Measurements from ENCODE around the gene CCDC38. TPM values are rescaled to one million over a fixed set of nuclear protein-coding genes. Genes with fewer than 3 reads are reported as not detected.

Gene CCDC38
- polyA plus RNA-seq, 1 experiment, result not detected

- H3K27me3 ChIP-seq (ENCODE audit: control insufficient read depth, insufficient read depth, low read length), result no peaks in the 10 kb centered on the region
- TF ChIP-seq CTCF (IDR thresholded peaks at IDR 0.05; ENCODE audit: insufficient read depth, low read depth, low read length), result no peak
- H3K4me3 ChIP-seq (ENCODE audit: low read depth, low read length), result no peak overlapping the region
- ChIA-PET POLR2A (no interaction called here), CTCF (interaction anchor here (2.1 kb wide), 1 partner anchor 38 kb away, joined by 8 read pairs; no protein-coding TSS in a partner anchor)
- H3K36me3 ChIP-seq (ENCODE audit: control insufficient read depth, insufficient read depth, low read length), result no peaks in the 10 kb centered on the region
- no peak for DNase-seq (ENCODE audit: low read depth)
Measured at GRCh38 chr12:95955549-95956159, 13.2 kb upstream of the CCDC38 start.

- no peak for DNase-seq (ENCODE audit: low read depth)
- Histone ChIP-seq H3K27me3 (ENCODE audit: control insufficient read depth, insufficient read depth, low read length) (no peaks in the 10 kb centered on the region), H3K36me3 (ENCODE audit: control insufficient read depth, insufficient read depth, low read length) (no peaks in the 10 kb centered on the region), H3K4me3 (ENCODE audit: low read depth, low read length) (no peak overlapping the region)
- CTCF ChIA-PET, result interaction anchor here (1.6 kb wide), 1 partner anchor 9 kb away, joined by 7 read pairs; no protein-coding TSS in a partner anchor
- TF ChIP-seq CTCF (IDR thresholded peaks at IDR 0.05; ENCODE audit: insufficient read depth, low read depth, low read length), result no peak
- POLR2A ChIA-PET, result no interaction called here
Measured at GRCh38 chr12:95953000-95953399, 10.6 kb upstream of the CCDC38 start.

GRCh38 chr12:95951515-95951914 lies 9.1 kb upstream of the CCDC38 start:
- POLR2A ChIA-PET, result no interaction called here

GRCh38 chr12:95949477-95950206 lies 7.2 kb upstream of the CCDC38 start:
- POLR2A ChIA-PET, result no interaction called here
- CTCF ChIA-PET, result no interaction called here
- Histone ChIP-seq H3K4me3 (ENCODE audit: low read depth, low read length) (no peak overlapping the region), H3K36me3 (ENCODE audit: control insufficient read depth, insufficient read depth, low read length) (no peaks in the 10 kb centered on the region), H3K27me3 (ENCODE audit: control insufficient read depth, insufficient read depth, low read length) (no peaks in the 10 kb centered on the region)
- no peak for DNase-seq (ENCODE audit: low read depth)
- no peak for TF ChIP-seq CTCF (IDR thresholded peaks at IDR 0.05; ENCODE audit: insufficient read depth, low read depth, low read length)

More at GRCh38 chr12:95951515-95951914, 9.1 kb upstream of the CCDC38 start:
- no peaks in the 10 kb centered on the region for H3K36me3 ChIP-seq (ENCODE audit: control insufficient read depth, insufficient read depth, low read length)
- DNase-seq (ENCODE audit: low read depth), result no peak
- TF ChIP-seq CTCF (IDR thresholded peaks at IDR 0.05; ENCODE audit: insufficient read depth, low read depth, low read length), result no peak
- H3K27me3 ChIP-seq (ENCODE audit: control insufficient read depth, insufficient read depth, low read length), result no peaks in the 10 kb centered on the region
- CTCF ChIA-PET, result interaction anchor here (0.9 to 1.3 kb wide), 2 partner anchors 14 to 33 kb away, joined by 3 read pairs; no protein-coding TSS in a partner anchor
- H3K4me3 ChIP-seq (ENCODE audit: low read depth, low read length), result no peak overlapping the region

GRCh38 chr12:95944108-95944704 lies 1.8 kb upstream of the CCDC38 start:
- Histone ChIP-seq H3K4me3 (ENCODE audit: low read depth, low read length) (no peak overlapping the region), H3K27me3 (ENCODE audit: control insufficient read depth, insufficient read depth, low read length) (no peaks in the 10 kb centered on the region), H3K36me3 (ENCODE audit: control insufficient read depth, insufficient read depth, low read length) (no peaks in the 10 kb centered on the region)
- DNase-seq (ENCODE audit: low read depth), result no peak
- TF ChIP-seq CTCF (IDR thresholded peaks at IDR 0.05; ENCODE audit: insufficient read depth, low read depth, low read length), result no peak
- CTCF ChIA-PET, result interaction anchor here (0.9 to 2.0 kb wide), 4 partner anchors 9 to 25 kb away, joined by 3 to 7 read pairs (median 4); no protein-coding TSS in a partner anchor
- POLR2A ChIA-PET, result no interaction called here

Data from BJ (cell line).